NCI-H2029 (cell line): ENCODE results near the gene TULP3.

Experiments used
- DNase-seq: peaks from one replicate; lab custom pipeline; 2025; lab: John Stamatoyannopoulos, UW

The TULP3 gene

GRCh38 chr12:2877047-2877952 is 13.4 kb upstream of the TULP3 start, which contains the start of the genes FOXM1 and RHNO1:
FOXM1 (minus strand) TSS chr12:2877174; CDS start chr12:2874478, 2,696 bp downstream.
RHNO1 (plus strand) TSS chr12:2877223; CDS start chr12:2885367, 8,144 bp downstream.
- peak; percentile 89 for DNase-seq

GRCh38 chr12:2877953-2878732 is 12.5 kb upstream of the TULP3 start:
- peak; percentile 96 for DNase-seq

- DNase-seq: no peak
These were observed 10.8 kb upstream of the TULP3 start for GRCh38 chr12:2879853-2880252.

GRCh38 chr12:2884810-2885209 is 5.9 kb upstream of the TULP3 start:
- no peak for DNase-seq

- no peak for DNase-seq
These were observed 3.8 kb upstream of the TULP3 start for GRCh38 chr12:2886768-2887450.

- DNase-seq: no peak
These were observed 697 bp upstream of the TULP3 start for GRCh38 chr12:2890001-2890387.

- no peak for DNase-seq
These were observed 756 bp downstream of the TULP3 start for GRCh38 chr12:2891240-2892053.

GRCh38 chr12:2892246-2892645 is 1.6 kb downstream of the TULP3 start:
- no peak for DNase-seq

GRCh38 chr12:2893007-2893406 is 2.3 kb downstream of the TULP3 start:
- no peak for DNase-seq

- DNase-seq: no peak
These were observed 4.4 kb downstream of the TULP3 start for GRCh38 chr12:2895051-2895451.

GRCh38 chr12:2895511-2895910 is 4.8 kb downstream of the TULP3 start:
- no peak for DNase-seq

GRCh38 chr12:2897418-2897817 is 6.7 kb downstream of the TULP3 start:
- DNase-seq: no peak

- no peak for DNase-seq
These were observed 10.0 kb downstream of the TULP3 start for GRCh38 chr12:2900642-2901041.

- DNase-seq: peak; percentile 82
These were observed 11.7 kb downstream of the TULP3 start for GRCh38 chr12:2902272-2902880.

- peak; percentile 52 for DNase-seq
These were observed 13.6 kb downstream of the TULP3 start for GRCh38 chr12:2904260-2904659.

GRCh38 chr12:2912216-2912575 is 21.5 kb downstream of the TULP3 start:
- DNase-seq: no peak

GRCh38 chr12:2919249-2919648 is 28.6 kb downstream of the TULP3 start:
- no peak for DNase-seq

- no peak for DNase-seq
These were observed 31.6 kb downstream of the TULP3 start for GRCh38 chr12:2922329-2922728.

- DNase-seq: no peak
These were observed 32.4 kb downstream of the TULP3 start for GRCh38 chr12:2923057-2923456.

- DNase-seq: no peak
These were observed 33.3 kb downstream of the TULP3 start for GRCh38 chr12:2924019-2924418.
